Renal pelvis (tissue), 4 donors: Measurements from ENCODE around the gene DUOXA1. TPM values are rescaled to one million over a fixed set of nuclear protein-coding genes. Genes with fewer than 3 reads are reported as not detected.
"Not testable (repeated sequence)": the region's sequence is repeated elsewhere in the genome, so short reads cannot be mapped to it uniquely, and the experiment has no call there.

Experiments used
- DNase-seq: peaks from one replicate; pipeline ENCODE4 v3.0.0-alpha.2; 2013
- polyA plus RNA-seq, 3 donors: library from polyadenylated mRNA; unstranded; fragments of 120-200 nt; gene quantifications; one replicate each; pipeline ENCODE4 v1.2.1, GENCODE V29; 2013; ENCODE audit not compliant: insufficient read length in 3 of 3

The DUOXA1 gene
- polyA plus RNA-seq, 3 donors = 0.21 to 0.33 (median 0.25) TPM

GRCh38 chr15:45093013-45093412 is 36.7 kb downstream of the DUOXA1 start:
- DNase-seq = no peak

GRCh38 chr15:45091576-45091975 is 38.1 kb downstream of the DUOXA1 start:
- DNase-seq = no peak

- DNase-seq = no peak
Measured at GRCh38 chr15:45091161-45091560, 38.5 kb downstream of the DUOXA1 start.

- no peak for DNase-seq
Measured at GRCh38 chr15:45089712-45090373, 39.8 kb downstream of the DUOXA1 start.

- no peak for DNase-seq
Measured at GRCh38 chr15:45088801-45089711, 40.6 kb downstream of the DUOXA1 start.

- DNase-seq = no peak
Measured at GRCh38 chr15:45087513-45087912, 42.2 kb downstream of the DUOXA1 start.

- no peak for DNase-seq
Measured at GRCh38 chr15:45084163-45084562, 45.5 kb downstream of the DUOXA1 start.

GRCh38 chr15:45083223-45083622 is 46.5 kb downstream of the DUOXA1 start:
- no peak for DNase-seq

GRCh38 chr15:45082412-45082811 is 47.3 kb downstream of the DUOXA1 start:
- DNase-seq = not testable (repeated sequence)

GRCh38 chr15:45080593-45080992 is 49.1 kb downstream of the DUOXA1 start:
- DNase-seq = not testable (repeated sequence)

- DNase-seq = not testable (repeated sequence)
Measured at GRCh38 chr15:45079628-45080246, 49.9 kb downstream of the DUOXA1 start.

- not testable (repeated sequence) for DNase-seq
Measured at GRCh38 chr15:45079201-45079600, 50.5 kb downstream of the DUOXA1 start.

GRCh38 chr15:45077391-45077790 is 52.3 kb downstream of the DUOXA1 start:
- not testable (repeated sequence) for DNase-seq

- not testable (repeated sequence) for DNase-seq
Measured at GRCh38 chr15:45075440-45076320, 54.0 kb downstream of the DUOXA1 start.

- DNase-seq = not testable (repeated sequence)
Measured at GRCh38 chr15:45073602-45074001, 56.1 kb downstream of the DUOXA1 start.

- DNase-seq = not testable (repeated sequence)
Measured at GRCh38 chr15:45069942-45070360, 59.7 kb downstream of the DUOXA1 start.

Other genes starting within 250 kb of the DUOXA1 start
- not detected for gene TERB2, start 173.2 kb downstream of the DUOXA1 start, polyA plus RNA-seq
- 10 to 100 TPM; 45.3 to 48.6 (median 47.5) TPM for gene SORD, start 106.7 kb downstream of the DUOXA1 start, polyA plus RNA-seq
- gene DUOX2, start 15.7 kb downstream of the DUOXA1 start, polyA plus RNA-seq = under 1 TPM; 0.07 to 0.23 (median 0.07) TPM
- not detected for gene DUOXA2, start 15.6 kb downstream of the DUOXA1 start, polyA plus RNA-seq
- gene DUOX1, start 115 bp upstream of the DUOXA1 start, polyA plus RNA-seq = 1 to 10 TPM; 1.9 to 8.9 (median 8.5) TPM
- 10 to 100 TPM; 14.1 to 19.2 (median 16.9) TPM for gene SHF, start 58.1 kb upstream of the DUOXA1 start, polyA plus RNA-seq
- gene SLC28A2, start 122.4 kb upstream of the DUOXA1 start, polyA plus RNA-seq = 1 to 10 TPM in 1 of 3 donors, under 1 TPM in 2; 0.46 to 1.0 (median 0.59) TPM
- 100 to 1,000 TPM; 214 to 245 (median 232) TPM for gene GATM, start 248.7 kb upstream of the DUOXA1 start, polyA plus RNA-seq